ENCODE data around the gene PCDHGA1. TPM values are rescaled to one million over a fixed set of nuclear protein-coding genes. Genes with fewer than 3 reads are reported as not detected.
"Not testable (repeated sequence)": the region's sequence is repeated elsewhere in the genome, so short reads cannot be mapped to it uniquely, and the experiment has no call there.

Gene PCDHGA1
- total RNA-seq, 5 donors from 2014 or later (not counting 1 experiment from before 2014, with no cell fraction given) = 0.16 to 0.38 (median 0.31) TPM; not detected in 1

GRCh38 chr5:141373673-141374317, 43.5 kb downstream of the PCDHGA1 start, which contains the start of gene PCDHGA6:
PCDHGA6 (plus strand) TSS chr5:141373891; CDS start chr5:141374084, 193 bp downstream.
- H3K4me3 ChIP-seq (ENCODE audit: control insufficient read depth in 1 of 2, extremely low read depth in 1 of 2, low read length in 1 of 2) = peak within 1 kb of the TSS in 1 of 2 donors; percentile 55
- H3K27me3 ChIP-seq (replicated peaks in 1 of 2; ENCODE audit: control insufficient read depth in 2 of 2, extremely low read depth in 1 of 2, insufficient read depth in 2 of 2, low read length in 1 of 2) = peaks cover 19 to 65% of the 10 kb centered on the region in 2 experiments
- ATAC-seq (replicated peaks in 1 of 4) = no peak
- H3K4me3 Mint-ChIP-seq = peak within 1 kb of the TSS; percentile 25 to 42 (median 32)
- ChIA-PET POLR2A (no interaction called here), CTCF (interaction anchor here in 1 of 2 donors (0.8 kb wide), 1 partner anchor 56 kb away, joined by 3 read pairs; no protein-coding TSS in a partner anchor)
- peaks cover 0 to 4% of the 10 kb centered on the region in 2 donors for H3K36me3 ChIP-seq (ENCODE audit: control insufficient read depth in 2 of 2, extremely low read depth in 1 of 2, insufficient read depth in 1 of 2, low read length in 1 of 2)
- DNase-seq = peak in 1 of 35 experiments; percentile 20
- peaks cover 0 to 7% of the 10 kb centered on the region in 2 experiments for H3K4me1 ChIP-seq (ENCODE audit: control insufficient read depth in 1 of 2, extremely low read depth in 1 of 2, insufficient read depth in 2 of 2, low read length in 2 of 2)
- peaks cover 11% of the 10 kb centered on the region for H3K9me3 ChIP-seq
- H3K27ac ChIP-seq (ENCODE audit: low read length) = no peak within 1 kb of the TSS
- peaks cover 7% of the 10 kb centered on the region for H3K36me3 Mint-ChIP-seq
- peaks cover 7 to 9% (median 8%) of the 10 kb centered on the region in 3 donors for H3K4me1 Mint-ChIP-seq
- WGBS (ENCODE audit: insufficient coverage) = 50% methylated on average over 24 of the region's 27 CpGs
- H3K9me3 Mint-ChIP-seq = peaks cover 5 to 27% (median 23%) of the 10 kb centered on the region in 3 donors
- H3K27me3 Mint-ChIP-seq = peaks cover 47 to 67% of the 10 kb centered on the region in 2 donors
- H3K27ac Mint-ChIP-seq = no peak within 1 kb of the TSS

GRCh38 chr5:141374627-141375026, 44.3 kb downstream of the PCDHGA1 start:
- H3K27ac ChIP-seq (ENCODE audit: low read length) = no peak overlapping the region
- Mint-ChIP-seq H3K9me3 (peaks cover 5 to 29% (median 29%) of the 10 kb centered on the region in 3 donors), H3K4me3 (no peak overlapping the region), H3K27me3 (peaks cover 50 to 67% of the 10 kb centered on the region in 2 donors), H3K4me1 (peaks cover 7 to 8% (median 8%) of the 10 kb centered on the region in 3 donors), H3K27ac (no peak overlapping the region), H3K36me3 (peaks cover 9% of the 10 kb centered on the region)
- ATAC-seq (replicated peaks in 1 of 4) = no peak
- H3K4me1 ChIP-seq (ENCODE audit: control insufficient read depth in 1 of 2, extremely low read depth in 1 of 2, insufficient read depth in 2 of 2, low read length in 2 of 2) = peaks cover 0 to 7% of the 10 kb centered on the region in 2 experiments
- H3K27me3 ChIP-seq (replicated peaks in 1 of 2; ENCODE audit: control insufficient read depth in 2 of 2, extremely low read depth in 1 of 2, insufficient read depth in 2 of 2, low read length in 1 of 2) = peaks cover 16 to 62% of the 10 kb centered on the region in 2 experiments
- 61% methylated on average over 14 of the region's 14 CpGs for WGBS (ENCODE audit: insufficient coverage)
- peaks cover 0 to 4% of the 10 kb centered on the region in 2 donors for H3K36me3 ChIP-seq (ENCODE audit: control insufficient read depth in 2 of 2, extremely low read depth in 1 of 2, insufficient read depth in 1 of 2, low read length in 1 of 2)
- DNase-seq = no peak
- ChIA-PET CTCF (interaction anchor here in 1 of 2 donors (0.8 to 1.0 kb wide), 2 partner anchors 46 to 57 kb away, joined by 3 read pairs; no protein-coding TSS in a partner anchor), POLR2A (no interaction called here)
- peaks cover 11% of the 10 kb centered on the region for H3K9me3 ChIP-seq
- peak overlapping the region in 1 of 2 donors; percentile 55 for H3K4me3 ChIP-seq (ENCODE audit: control insufficient read depth in 1 of 2, extremely low read depth in 1 of 2, low read length in 1 of 2)

- DNase-seq; CTCF ChIA-PET; POLR2A ChIA-PET; H3K4me1 ChIP-seq (ENCODE audit: control insufficient read depth in 1 of 2, extremely low read depth in 1 of 2, insufficient read depth in 2 of 2, low read length in 2 of 2); ATAC-seq (replicated peaks in 1 of 4); H3K36me3 Mint-ChIP-seq; H3K4me1 Mint-ChIP-seq; H3K27ac Mint-ChIP-seq; H3K4me3 Mint-ChIP-seq; H3K36me3 ChIP-seq (ENCODE audit: control insufficient read depth in 2 of 2, extremely low read depth in 1 of 2, insufficient read depth in 1 of 2, low read length in 1 of 2); H3K4me3 ChIP-seq (ENCODE audit: control insufficient read depth in 1 of 2, extremely low read depth in 1 of 2, low read length in 1 of 2); H3K27ac ChIP-seq (ENCODE audit: low read length): not testable (repeated sequence)
- peaks cover 17 to 59% of the 10 kb centered on the region in 2 experiments for H3K27me3 ChIP-seq (replicated peaks in 1 of 2; ENCODE audit: control insufficient read depth in 2 of 2, extremely low read depth in 1 of 2, insufficient read depth in 2 of 2, low read length in 1 of 2)
- peaks cover 11% of the 10 kb centered on the region for H3K9me3 ChIP-seq
- H3K9me3 Mint-ChIP-seq = peaks cover 5 to 29% (median 29%) of the 10 kb centered on the region in 3 donors
- whole genome bisulfite sequencing (ENCODE audit: insufficient coverage) = 57% methylated on average over 29 of the region's 48 CpGs
- peaks cover 49 to 67% of the 10 kb centered on the region in 2 donors for H3K27me3 Mint-ChIP-seq
Measured at GRCh38 chr5:141375444-141376155, 45.3 kb downstream of the PCDHGA1 start.

- Histone ChIP-seq H3K36me3 (ENCODE audit: control insufficient read depth in 2 of 2, extremely low read depth in 1 of 2, insufficient read depth in 1 of 2, low read length in 1 of 2) (no peaks in the 10 kb centered on the region), H3K4me3 (ENCODE audit: control insufficient read depth in 1 of 2, extremely low read depth in 1 of 2, low read length in 1 of 2) (peak within 1 kb of the TSS in 1 of 2 donors; percentile 57), H3K27ac (ENCODE audit: low read length) (no peak within 1 kb of the TSS), H3K9me3 (peaks cover 9% of the 10 kb centered on the region), H3K4me1 (ENCODE audit: control insufficient read depth in 1 of 2, extremely low read depth in 1 of 2, insufficient read depth in 2 of 2, low read length in 2 of 2) (no peaks in the 10 kb centered on the region), H3K27me3 (replicated peaks in 1 of 2; ENCODE audit: control insufficient read depth in 2 of 2, extremely low read depth in 1 of 2, insufficient read depth in 2 of 2, low read length in 1 of 2) (peaks cover 15 to 40% of the 10 kb centered on the region in 2 experiments)
- POLR2A ChIA-PET = no interaction called here
- whole genome bisulfite sequencing (ENCODE audit: insufficient coverage) = 18% methylated on average over 30 of the region's 37 CpGs
- Mint-ChIP-seq H3K9me3 (peaks cover 0 to 38% (median 29%) of the 10 kb centered on the region in 3 donors), H3K4me3 (peak within 1 kb of the TSS; percentile 47 to 62 (median 60)), H3K4me1 (peaks cover 0 to 6% (median 0%) of the 10 kb centered on the region in 3 donors), H3K27ac (no peak within 1 kb of the TSS), H3K36me3 (peaks cover 10% of the 10 kb centered on the region), H3K27me3 (peaks cover 67 to 77% of the 10 kb centered on the region in 2 donors)
- ATAC-seq (replicated peaks in 1 of 4) (peak in 1 of 4 experiments; percentile 13), DNase-seq (no peak)
- CTCF ChIA-PET = no interaction called here
Measured at GRCh38 chr5:141382469-141383294, 52.4 kb downstream of the PCDHGA1 start, which contains the start of gene PCDHGA7. PCDHGA7 (plus strand) TSS chr5:141382742; CDS start chr5:141382900, 158 bp downstream.

- CTCF ChIA-PET = no interaction called here
- ATAC-seq (replicated peaks in 1 of 4) (no peak), DNase-seq (no peak)
- no peak overlapping the region for H3K27ac ChIP-seq (ENCODE audit: low read length)
- Mint-ChIP-seq H3K36me3 (peaks cover 10% of the 10 kb centered on the region), H3K4me1 (peaks cover 0 to 6% (median 0%) of the 10 kb centered on the region in 3 donors), H3K4me3 (no peak overlapping the region), H3K27me3 (peaks cover 69 to 79% of the 10 kb centered on the region in 2 donors), H3K9me3 (peaks cover under 1 to 39% (median 32%) of the 10 kb centered on the region in 3 donors), H3K27ac (no peak overlapping the region)
- POLR2A ChIA-PET = no interaction called here
- no peak overlapping the region for H3K4me3 ChIP-seq (ENCODE audit: control insufficient read depth in 1 of 2, extremely low read depth in 1 of 2, low read length in 1 of 2)
- 38% methylated on average over 12 of the region's 21 CpGs for WGBS (ENCODE audit: insufficient coverage)
- peaks cover 17 to 37% of the 10 kb centered on the region in 2 experiments for H3K27me3 ChIP-seq (replicated peaks in 1 of 2; ENCODE audit: control insufficient read depth in 2 of 2, extremely low read depth in 1 of 2, insufficient read depth in 2 of 2, low read length in 1 of 2)
- no peaks in the 10 kb centered on the region for H3K4me1 ChIP-seq (ENCODE audit: control insufficient read depth in 1 of 2, extremely low read depth in 1 of 2, insufficient read depth in 2 of 2, low read length in 2 of 2)
- peaks cover 11% of the 10 kb centered on the region for H3K9me3 ChIP-seq
- no peaks in the 10 kb centered on the region for H3K36me3 ChIP-seq (ENCODE audit: control insufficient read depth in 2 of 2, extremely low read depth in 1 of 2, insufficient read depth in 1 of 2, low read length in 1 of 2)
Measured at GRCh38 chr5:141383345-141383744, 53.0 kb downstream of the PCDHGA1 start.

Data from T-cell (primary cell).